DMS79 (cell line): ENCODE results near the gene C14orf93.

ENCODE experiments used
- DNase-seq: peaks from one replicate; lab custom pipeline; 2025; lab: John Stamatoyannopoulos, UW

C14orf93 gene

GRCh38 chr14:23045419-23046357 lies 35.7 kb upstream of the C14orf93 start:
- DNase-seq: no peak

GRCh38 chr14:23044840-23045239 lies 34.9 kb upstream of the C14orf93 start:
- no peak for DNase-seq

- no peak for DNase-seq
These were observed 33.8 kb upstream of the C14orf93 start for GRCh38 chr14:23043754-23044153.

- no peak for DNase-seq
These were observed 33.2 kb upstream of the C14orf93 start for GRCh38 chr14:23043145-23043544.

- DNase-seq: no peak
These were observed 32.4 kb upstream of the C14orf93 start, which contains the start of gene PSMB11 for GRCh38 chr14:23042162-23042965. TSS of gene PSMB11 (plus strand) at chr14:23042212. CDS start at chr14:23042226, 14 bp downstream.

- no peak for DNase-seq
These were observed 31.8 kb upstream of the C14orf93 start for GRCh38 chr14:23041729-23042128.

GRCh38 chr14:23040100-23040499 lies 30.2 kb upstream of the C14orf93 start:
- no peak for DNase-seq

GRCh38 chr14:23035303-23036144 lies 25.6 kb upstream of the C14orf93 start:
- DNase-seq: no peak

GRCh38 chr14:23034498-23035302 lies 24.8 kb upstream of the C14orf93 start, which contains the start of gene PSMB5:
TSS of gene PSMB5 (minus strand) at chr14:23034900. CDS start at chr14:23034881, 19 bp downstream.
- no peak for DNase-seq

GRCh38 chr14:23033801-23034497 lies 24.0 kb upstream of the C14orf93 start:
- no peak for DNase-seq

GRCh38 chr14:23033251-23033727 lies 23.3 kb upstream of the C14orf93 start:
- no peak for DNase-seq

- DNase-seq: no peak
These were observed 21.0 kb upstream of the C14orf93 start for GRCh38 chr14:23030936-23031335.

GRCh38 chr14:23028799-23029198 lies 18.9 kb upstream of the C14orf93 start:
- DNase-seq: no peak

- DNase-seq: no peak
These were observed 15.3 kb upstream of the C14orf93 start for GRCh38 chr14:23025151-23025814.

- DNase-seq: no peak
These were observed 14.7 kb upstream of the C14orf93 start for GRCh38 chr14:23024612-23025075.

GRCh38 chr14:23023795-23024152 lies 13.8 kb upstream of the C14orf93 start:
- DNase-seq: no peak

GRCh38 chr14:23023022-23023794 lies 13.3 kb upstream of the C14orf93 start:
- DNase-seq: no peak

- DNase-seq: no peak
These were observed 12.0 kb upstream of the C14orf93 start for GRCh38 chr14:23021889-23022442.
